Stimulated activated CD4-positive, alpha-beta T cell treated with anti-CD3 and anti-CD28 coated beads, Interleukin-12 subunit alpha, Interleukin-12 subunit beta, amount 100 ng/mL, for 24 hours (primary cell): ENCODE data around the gene HSD17B8.

Experiments used
- DNase-seq, 2 experiments: peaks; one replicate each; pipeline ENCODE4 v3.0.0-alpha.2; 2020; ENCODE audit warnings: low read depth in 2 of 2

HSD17B8 gene

GRCh38 chr6:33241968-33242367 is 37.5 kb downstream of the HSD17B8 start:
- DNase-seq, result no peak

- no peak for DNase-seq
Observed at GRCh38 chr6:33243476-33243875, 39.0 kb downstream of the HSD17B8 start.

DNA sequence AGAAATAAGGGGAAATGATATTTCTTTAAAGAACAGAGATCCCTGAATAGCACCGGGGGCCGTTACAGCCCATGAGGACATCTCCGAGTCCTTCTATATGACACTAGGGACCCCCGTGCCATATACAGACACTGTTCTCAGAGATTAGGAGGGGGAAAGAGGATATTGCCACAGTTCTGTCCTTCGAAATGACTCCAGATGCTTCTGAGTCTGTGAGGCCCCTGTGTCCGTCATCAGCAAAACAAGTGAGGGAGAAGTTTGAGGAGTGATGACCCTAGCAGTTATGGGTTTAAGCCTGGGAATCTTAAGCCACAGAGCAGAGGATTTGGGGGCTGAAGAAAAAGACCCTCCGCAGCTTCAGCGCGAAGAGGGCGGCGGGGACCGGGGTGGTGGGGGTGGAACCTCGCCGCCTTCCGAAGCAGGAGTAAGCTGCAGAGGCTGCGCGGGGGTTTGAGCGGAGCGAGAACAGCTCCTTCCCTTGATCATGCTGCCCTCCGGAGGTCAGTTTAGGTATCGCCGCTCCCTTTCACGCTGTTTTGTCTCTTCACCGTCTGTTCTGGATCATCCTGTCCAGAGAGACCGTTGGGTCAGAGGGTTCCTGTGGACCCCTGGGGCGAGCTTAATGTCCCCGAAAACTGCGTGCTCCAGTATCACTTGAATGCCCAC is 43.7 kb downstream of the HSD17B8 start:
- peak; percentile 78 to 95 for DNase-seq

DNA sequence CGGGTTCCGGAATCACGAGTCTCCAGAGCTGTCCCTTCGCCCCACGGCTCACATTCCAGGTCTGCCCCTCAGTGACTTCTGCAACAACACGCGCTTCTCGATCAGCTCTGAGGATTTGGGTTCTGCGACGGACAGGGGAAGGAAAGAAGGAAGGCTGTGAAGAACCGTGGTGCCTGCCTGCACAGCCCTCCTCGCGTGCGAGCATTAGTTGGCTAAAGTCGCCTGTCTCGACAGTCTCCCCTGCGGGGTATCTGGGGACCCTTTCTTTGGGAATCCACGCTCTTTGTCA is 44.1 kb downstream of the HSD17B8 start:
- no peak for DNase-seq

DNA sequence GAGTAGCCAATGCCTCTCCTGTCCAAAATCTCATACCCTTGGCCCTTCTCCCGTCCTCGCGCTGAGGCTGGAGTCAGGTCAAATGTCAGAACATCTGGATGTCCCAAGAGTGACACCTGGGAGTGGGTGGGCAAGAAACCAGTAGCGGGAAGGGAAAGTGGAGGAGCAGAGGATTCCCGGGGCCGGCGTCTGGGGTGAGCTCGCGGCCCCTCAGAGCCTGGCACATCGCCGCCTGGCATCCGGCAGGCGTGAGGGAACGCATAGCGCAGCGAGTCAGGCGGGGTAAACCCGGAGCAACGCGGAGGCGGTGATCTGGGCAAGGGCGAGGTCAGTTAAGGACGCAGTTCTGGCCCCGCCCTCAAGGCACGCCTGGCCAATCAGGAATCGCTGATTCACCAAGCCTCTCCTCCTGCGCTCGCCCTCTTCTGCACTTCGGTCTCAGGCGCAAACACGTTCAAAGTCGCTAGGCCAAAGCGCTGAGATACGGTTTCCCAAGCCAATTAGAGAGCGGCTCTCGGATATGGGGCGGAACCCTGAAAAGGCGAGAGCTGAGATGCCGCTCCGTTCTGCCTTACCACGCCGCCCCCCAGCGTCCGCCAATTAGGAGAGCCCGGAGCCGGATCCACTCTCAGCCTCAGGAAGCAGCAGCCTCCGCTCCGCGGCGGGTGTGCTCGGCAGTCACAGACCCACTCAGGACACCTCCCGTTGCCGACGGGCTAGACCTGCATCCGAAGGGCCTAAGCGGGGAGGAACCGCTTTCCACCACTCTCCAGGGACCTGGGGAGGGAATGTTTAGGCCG is 44.7 kb downstream of the HSD17B8 start:
- DNase-seq, result peak; percentile 89 to 94

- DNase-seq, result no peak
Observed at GRCh38 chr6:33249732-33250630, 45.5 kb downstream of the HSD17B8 start.

- no peak for DNase-seq
Observed at GRCh38 chr6:33250731-33251130, 46.3 kb downstream of the HSD17B8 start.

GRCh38 chr6:33251395-33252012 is 47.0 kb downstream of the HSD17B8 start:
- DNase-seq, result no peak

DNA sequence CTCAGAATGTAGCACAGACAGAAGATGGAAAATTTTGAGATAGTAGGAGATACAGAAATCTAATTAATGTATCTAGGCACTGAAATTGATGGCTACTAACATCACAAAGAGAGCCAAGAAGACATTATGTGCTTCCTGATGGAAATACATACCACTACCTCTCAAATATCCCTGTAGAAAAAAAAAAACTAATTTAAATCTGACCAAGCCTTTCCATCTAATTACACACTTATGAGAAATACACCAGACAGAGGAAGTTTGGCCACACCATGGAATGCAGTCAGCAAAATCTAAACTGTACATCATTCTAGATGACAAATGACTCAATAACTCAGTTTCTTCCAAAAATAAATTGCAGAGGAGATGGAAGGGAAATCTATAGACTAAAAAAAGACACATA is 48.3 kb downstream of the HSD17B8 start:
- no peak for DNase-seq

- no peak for DNase-seq
Observed at GRCh38 chr6:33254591-33254990, 50.1 kb downstream of the HSD17B8 start.
